ENCODE measurements around the gene GLB1L2.

GRCh38 chr11:134366254-134366653 lies 34.5 kb downstream of the GLB1L2 start:
- no peak for TF ChIP-seq POLR2A (IDR thresholded peaks at IDR 0.05)
- TF ChIP-seq, protein P1, sequence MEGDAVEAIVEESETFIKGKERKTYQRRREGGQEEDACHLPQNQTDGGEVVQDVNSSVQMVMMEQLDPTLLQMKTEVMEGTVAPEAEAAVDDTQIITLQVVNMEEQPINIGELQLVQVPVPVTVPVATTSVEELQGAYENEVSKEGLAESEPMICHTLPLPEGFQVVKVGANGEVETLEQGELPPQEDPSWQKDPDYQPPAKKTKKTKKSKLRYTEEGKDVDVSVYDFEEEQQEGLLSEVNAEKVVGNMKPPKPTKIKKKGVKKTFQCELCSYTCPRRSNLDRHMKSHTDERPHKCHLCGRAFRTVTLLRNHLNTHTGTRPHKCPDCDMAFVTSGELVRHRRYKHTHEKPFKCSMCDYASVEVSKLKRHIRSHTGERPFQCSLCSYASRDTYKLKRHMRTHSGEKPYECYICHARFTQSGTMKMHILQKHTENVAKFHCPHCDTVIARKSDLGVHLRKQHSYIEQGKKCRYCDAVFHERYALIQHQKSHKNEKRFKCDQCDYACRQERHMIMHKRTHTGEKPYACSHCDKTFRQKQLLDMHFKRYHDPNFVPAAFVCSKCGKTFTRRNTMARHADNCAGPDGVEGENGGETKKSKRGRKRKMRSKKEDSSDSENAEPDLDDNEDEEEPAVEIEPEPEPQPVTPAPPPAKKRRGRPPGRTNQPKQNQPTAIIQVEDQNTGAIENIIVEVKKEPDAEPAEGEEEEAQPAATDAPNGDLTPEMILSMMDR (IDR thresholded peaks at IDR 0.05): no peak

Data from thyroid gland (tissue), 4 donors.